Smooth muscle cell (in vitro differentiated cells): ENCODE results near the gene PSMB2. TPM values are rescaled to one million over a fixed set of nuclear protein-coding genes. Genes with fewer than 3 reads are reported as not detected.
"Not testable (repeated sequence)": the region's sequence is repeated elsewhere in the genome, so short reads cannot be mapped to it uniquely, and the experiment has no call there.

Source experiments
- DNase-seq: peaks from one replicate; lab custom pipeline; 2025; ENCODE audit not compliant: unreplicated experiment; lab: John Stamatoyannopoulos, UW
- H2AFZ ChIP-seq: fragments of 200-600 bp; sonication (generic); 2 replicates; pipeline ENCODE4 v1.6.0; 2016; ENCODE audit warnings: antibody characterized with exemption, low read depth, mild to moderate bottlenecking
- H3F3A ChIP-seq: fragments of 200-600 bp; sonication (generic); 2 replicates; pipeline ENCODE4 v1.6.0; 2017; ENCODE audit warnings: antibody characterized with exemption, low read depth
- H3K27ac ChIP-seq: fragments of 200-600 bp; sonication (generic); 2 replicates; pipeline ENCODE4 v1.5.1; 2016; ENCODE audit warnings: low read depth, mild to moderate bottlenecking
- H3K27me3 ChIP-seq: fragments of 200-600 bp; sonication (generic); 2 replicates; pipeline ENCODE4 v1.6.1; 2016; ENCODE audit warnings: low read depth, mild to moderate bottlenecking
- H3K36me3 ChIP-seq: fragments of 200-600 bp; sonication (generic); 2 replicates; pipeline ENCODE4 v1.5.1; 2016; ENCODE audit warnings: low read depth
- H3K4me1 ChIP-seq: fragments of 200-600 bp; sonication (generic); 2 replicates; pipeline ENCODE4 v1.5.1; 2016; ENCODE audit warnings: low read depth
- H3K4me2 ChIP-seq: fragments of 200-600 bp; sonication (generic); 2 replicates; pipeline ENCODE4 v1.6.0; 2016; ENCODE audit warnings: mild to moderate bottlenecking
- H3K4me3 ChIP-seq: fragments of 200-600 bp; sonication (generic); 2 replicates; pipeline ENCODE4 v1.5.1; 2016; ENCODE audit warnings: mild to moderate bottlenecking
- H3K79me2 ChIP-seq: fragments of 200-600 bp; sonication (generic); 2 replicates; pipeline ENCODE4 v1.6.0; 2016; ENCODE audit warnings: low read depth, mild to moderate bottlenecking
- H3K9ac ChIP-seq: fragments of 200-600 bp; sonication (generic); 2 replicates; pipeline ENCODE4 v1.6.0; 2016; ENCODE audit warnings: low read depth
- H3K9me3 ChIP-seq: fragments of 200-600 bp; sonication (generic); replicated peaks from 2 replicates; pipeline ENCODE4 v1.5.1; 2016; ENCODE audit warnings: low read depth
- H4K20me1 ChIP-seq: fragments of 200-600 bp; sonication (generic); 2 replicates; pipeline ENCODE4 v1.6.0; 2016; ENCODE audit warnings: low read depth
- WGBS: methylation state at CpG from one replicate; pipeline ENCODE4 v1.1.7; 2016; ENCODE audit warnings: low lambda C conversion rate; 5-methylcytosine and 5-hydroxymethylcytosine counted together
- polyA plus RNA-seq: library from polyadenylated mRNA; unstranded; fragments of >200 nt; fragmentation: Nextera tagmentation; extraction: Ambion mirVana; gene quantifications from 2 replicates; pipeline ENCODE4 v1.2.1, GENCODE V29; 2016
- total RNA-seq: library from RNA; depleted of rRNA; stranded (reverse); fragments of >200 nt; gene quantifications from 2 replicates; pipeline ENCODE4 v1.2.3, GENCODE V29; 2014
- TF ChIP-seq, protein P1 (sequence below): fragments of 200-600 bp; sonication (generic); IDR thresholded peaks from 2 replicates; pipeline ENCODE4 v1.5.1; 2017; ENCODE audit warnings: borderline replicate concordance, mild to moderate bottlenecking, antibody characterized with exemption; ENCODE audit not compliant: insufficient read depth, poor library complexity, severe bottlenecking

PSMB2 gene
- total and polyA plus RNA-seq, 2 experiments from 2014 or later: 51.6 to 110 TPM

DNA sequence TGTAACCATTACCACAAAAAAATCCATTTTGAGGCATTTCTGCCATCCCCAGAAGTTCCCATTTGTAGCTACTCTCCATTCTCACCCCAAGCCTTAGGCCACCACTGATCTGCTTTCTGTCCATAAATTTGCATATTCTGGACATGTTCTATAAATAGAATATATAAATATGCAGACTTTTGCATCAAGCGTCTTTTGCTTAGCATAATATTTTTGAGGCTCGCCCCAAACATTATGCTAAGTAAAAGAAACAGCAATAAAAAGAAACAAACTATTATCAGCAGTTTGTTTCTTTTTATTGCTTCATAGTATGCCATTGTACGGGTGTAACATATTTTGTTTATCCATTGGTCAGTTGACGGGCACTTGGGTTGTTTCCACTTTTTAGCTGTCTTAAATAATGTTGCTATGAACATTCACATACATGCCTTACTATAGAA, 60.4 kb downstream of the PSMB2 start:
- WGBS: 91% methylated on average over 4 of the region's 4 CpGs

GRCh38 chr1:35577071-35577998, 64.0 kb downstream of the PSMB2 start:
- H3K27me3 ChIP-seq: peaks cover 62% of the 10 kb centered on the region
- no peaks in the 10 kb centered on the region for H4K20me1 ChIP-seq
- H2AFZ ChIP-seq: no peak overlapping the region
- TF ChIP-seq, protein P1, sequence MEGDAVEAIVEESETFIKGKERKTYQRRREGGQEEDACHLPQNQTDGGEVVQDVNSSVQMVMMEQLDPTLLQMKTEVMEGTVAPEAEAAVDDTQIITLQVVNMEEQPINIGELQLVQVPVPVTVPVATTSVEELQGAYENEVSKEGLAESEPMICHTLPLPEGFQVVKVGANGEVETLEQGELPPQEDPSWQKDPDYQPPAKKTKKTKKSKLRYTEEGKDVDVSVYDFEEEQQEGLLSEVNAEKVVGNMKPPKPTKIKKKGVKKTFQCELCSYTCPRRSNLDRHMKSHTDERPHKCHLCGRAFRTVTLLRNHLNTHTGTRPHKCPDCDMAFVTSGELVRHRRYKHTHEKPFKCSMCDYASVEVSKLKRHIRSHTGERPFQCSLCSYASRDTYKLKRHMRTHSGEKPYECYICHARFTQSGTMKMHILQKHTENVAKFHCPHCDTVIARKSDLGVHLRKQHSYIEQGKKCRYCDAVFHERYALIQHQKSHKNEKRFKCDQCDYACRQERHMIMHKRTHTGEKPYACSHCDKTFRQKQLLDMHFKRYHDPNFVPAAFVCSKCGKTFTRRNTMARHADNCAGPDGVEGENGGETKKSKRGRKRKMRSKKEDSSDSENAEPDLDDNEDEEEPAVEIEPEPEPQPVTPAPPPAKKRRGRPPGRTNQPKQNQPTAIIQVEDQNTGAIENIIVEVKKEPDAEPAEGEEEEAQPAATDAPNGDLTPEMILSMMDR: no peak
- no peak overlapping the region for H3K27ac ChIP-seq
- H3K4me3 ChIP-seq: peak overlapping the region; percentile 44
- H3K36me3 ChIP-seq: no peaks in the 10 kb centered on the region
- DNase-seq: no peak
- H3K79me2 ChIP-seq: no peaks in the 10 kb centered on the region
- H3F3A ChIP-seq: peaks cover 3% of the 10 kb centered on the region
- peaks cover 10% of the 10 kb centered on the region for H3K4me1 ChIP-seq
- peak overlapping the region; percentile 85 for H3K4me2 ChIP-seq
- no peak overlapping the region for H3K9ac ChIP-seq
- no peaks in the 10 kb centered on the region for H3K9me3 ChIP-seq
- WGBS: 21% methylated on average over 70 of the region's 70 CpGs

More for the DNA sequence above, 60.4 kb downstream of the PSMB2 start:
- Histone ChIP-seq H3K27ac (no peak overlapping the region), H2AFZ (no peak overlapping the region), H3F3A (no peaks in the 10 kb centered on the region), H3K4me2 (no peak overlapping the region), H3K4me1 (no peaks in the 10 kb centered on the region), H3K36me3 (no peaks in the 10 kb centered on the region), H3K9me3 (no peaks in the 10 kb centered on the region), H3K9ac (no peak overlapping the region), H4K20me1 (no peaks in the 10 kb centered on the region), H3K27me3 (peaks cover 26% of the 10 kb centered on the region), H3K4me3 (no peak overlapping the region), H3K79me2 (no peaks in the 10 kb centered on the region)
- TF ChIP-seq, protein P1: no peak
- no peak for DNase-seq

- not testable (repeated sequence) for H3K4me3 ChIP-seq, H3K79me2 ChIP-seq, DNase-seq, H3K36me3 ChIP-seq, H3F3A ChIP-seq, H4K20me1 ChIP-seq, H3K9me3 ChIP-seq, H3K27ac ChIP-seq, H3K9ac ChIP-seq, H2AFZ ChIP-seq
- H3K27me3 ChIP-seq: peaks cover 68% of the 10 kb centered on the region
- peak overlapping the region; percentile 85 for H3K4me2 ChIP-seq
- 27% methylated on average over 37 of the region's 37 CpGs for WGBS
- H3K4me1 ChIP-seq: peaks cover 12% of the 10 kb centered on the region
Observed at GRCh38 chr1:35576766-35577070, 64.6 kb downstream of the PSMB2 start.

DNA sequence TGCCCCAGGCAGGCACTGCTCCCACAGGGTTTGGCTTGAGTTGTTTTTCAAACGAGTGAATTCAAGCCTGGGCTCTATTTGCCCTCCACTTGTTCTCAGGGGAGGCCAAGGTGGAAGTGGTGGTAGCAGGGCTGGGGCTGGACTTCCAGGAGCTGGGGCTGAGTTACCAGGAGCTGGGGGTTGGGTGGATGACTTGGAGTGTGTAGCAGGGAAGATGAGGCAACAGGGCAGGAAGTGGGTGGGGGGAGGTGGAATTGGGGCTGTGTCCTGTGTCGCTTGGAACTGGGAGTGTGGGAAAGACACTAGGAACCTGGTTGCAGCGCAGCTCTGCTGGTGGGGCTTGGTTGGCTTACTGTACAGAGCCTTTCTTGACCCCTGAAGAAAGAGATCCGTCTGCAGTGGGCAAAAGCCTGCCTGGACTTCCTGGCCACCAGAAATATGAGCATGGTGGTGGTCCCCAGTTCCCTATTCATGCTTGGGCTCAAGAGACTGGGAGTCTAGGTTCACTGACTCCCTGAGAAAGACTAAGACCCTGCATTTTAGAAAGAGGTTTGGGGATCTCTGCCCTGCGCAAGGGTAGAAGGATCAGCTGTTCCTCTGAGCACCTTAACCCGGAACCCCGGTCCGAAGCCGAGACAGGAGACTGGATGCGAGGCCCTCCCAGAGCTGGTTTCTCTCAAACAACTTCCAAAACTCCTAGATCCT, 65.1 kb downstream of the PSMB2 start:
- peaks cover 73% of the 10 kb centered on the region for H3K27me3 ChIP-seq

More for the DNA sequence above, 65.1 kb downstream of the PSMB2 start:
- peaks cover 12% of the 10 kb centered on the region for H3K4me1 ChIP-seq
- no peak overlapping the region for H3K27ac ChIP-seq
- TF ChIP-seq, protein P1: no peak
- DNase-seq: no peak
- no peaks in the 10 kb centered on the region for H3K79me2 ChIP-seq
- H3K36me3 ChIP-seq: no peaks in the 10 kb centered on the region
- no peak overlapping the region for H3K4me3 ChIP-seq
- no peaks in the 10 kb centered on the region for H3K9me3 ChIP-seq
- H2AFZ ChIP-seq: no peak overlapping the region
- H3K9ac ChIP-seq: no peak overlapping the region
- 48% methylated on average over 10 of the region's 10 CpGs for WGBS
- H3F3A ChIP-seq: peaks cover 3% of the 10 kb centered on the region
- peak overlapping the region; percentile 85 for H3K4me2 ChIP-seq
- H4K20me1 ChIP-seq: no peaks in the 10 kb centered on the region
